Breast epithelium (tissue), 3 donors: ENCODE results near the gene CAPZA1.

Source experiments
- POLR2A ChIP-seq: fragments of 450-650 bp; IDR thresholded peaks from one replicate; pipeline ENCODE4 v1.6.1; 2016; ENCODE audit warnings: antibody characterized with exemption, mild to moderate bottlenecking, moderate library complexity
- TF ChIP-seq, protein P1 (sequence below), 3 donors: fragments of 450-650 bp; IDR thresholded peaks; one replicate each; pipeline ENCODE4 v1.5.1; 2016 to 2017; ENCODE audit warnings: antibody characterized with exemption in 3 of 3, mild to moderate bottlenecking in 3 of 3, moderate library complexity in 3 of 3

- TF ChIP-seq, protein P1, sequence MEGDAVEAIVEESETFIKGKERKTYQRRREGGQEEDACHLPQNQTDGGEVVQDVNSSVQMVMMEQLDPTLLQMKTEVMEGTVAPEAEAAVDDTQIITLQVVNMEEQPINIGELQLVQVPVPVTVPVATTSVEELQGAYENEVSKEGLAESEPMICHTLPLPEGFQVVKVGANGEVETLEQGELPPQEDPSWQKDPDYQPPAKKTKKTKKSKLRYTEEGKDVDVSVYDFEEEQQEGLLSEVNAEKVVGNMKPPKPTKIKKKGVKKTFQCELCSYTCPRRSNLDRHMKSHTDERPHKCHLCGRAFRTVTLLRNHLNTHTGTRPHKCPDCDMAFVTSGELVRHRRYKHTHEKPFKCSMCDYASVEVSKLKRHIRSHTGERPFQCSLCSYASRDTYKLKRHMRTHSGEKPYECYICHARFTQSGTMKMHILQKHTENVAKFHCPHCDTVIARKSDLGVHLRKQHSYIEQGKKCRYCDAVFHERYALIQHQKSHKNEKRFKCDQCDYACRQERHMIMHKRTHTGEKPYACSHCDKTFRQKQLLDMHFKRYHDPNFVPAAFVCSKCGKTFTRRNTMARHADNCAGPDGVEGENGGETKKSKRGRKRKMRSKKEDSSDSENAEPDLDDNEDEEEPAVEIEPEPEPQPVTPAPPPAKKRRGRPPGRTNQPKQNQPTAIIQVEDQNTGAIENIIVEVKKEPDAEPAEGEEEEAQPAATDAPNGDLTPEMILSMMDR (IDR thresholded peaks at IDR 0.05) = no peak
- no peak for TF ChIP-seq POLR2A
Observed at GRCh38 chr1:112693821-112694220, 74.2 kb downstream of the CAPZA1 start.
